Upper lobe of left lung (tissue), 6 donors: ENCODE results near the gene RFTN1. TPM values are rescaled to one million over a fixed set of nuclear protein-coding genes. Genes with fewer than 3 reads are reported as not detected.

Experiments
- ATAC-seq, 2 donors: fragments of 200-7000 bp; cut with Tn5 transposase; one replicate each; pipeline ENCODE4 v1.9.1; 2022; ENCODE audit warnings: mild to moderate bottlenecking in 2 of 2, moderate library complexity in 2 of 2; ENCODE audit not compliant: low FRiP score in 2 of 2
- DNase-seq, 2 donors: peaks; one replicate each; pipeline ENCODE4 v3.0.0-alpha.2; 2019 to 2020
- H3K27ac ChIP-seq, 4 donors: fragments of 200-600 bp; sonication (generic); one replicate each; pipeline ENCODE4 v1.5.1; 2016 to 2019
- H3K27me3 ChIP-seq, 4 donors: fragments of 200-600 bp; sonication (generic); one replicate each; pipeline ENCODE4 v1.5.1; 2017 to 2019
- H3K36me3 ChIP-seq, 4 donors: fragments of 200-600 bp; sonication (generic); one replicate each; pipeline ENCODE4 v1.5.1; 2016 to 2019
- H3K4me1 ChIP-seq, 4 donors: fragments of 200-600 bp; sonication (generic); one replicate each; pipeline ENCODE4 v1.5.1; 2018 to 2019
- H3K4me3 ChIP-seq, 4 donors: fragments of 200-600 bp; sonication (generic); one replicate each; pipeline ENCODE4 v1.5.1; 2017 to 2019; ENCODE audit warnings: mild to moderate bottlenecking in 2 of 4, moderate library complexity in 1 of 4
- H3K9me3 ChIP-seq, 4 donors: fragments of 200-600 bp; sonication (generic); one replicate each; pipeline ENCODE4 v1.5.1; 2018 to 2019
- EP300 ChIP-seq, 4 donors: sonication (generic); formaldehyde crosslinking; IDR thresholded peaks; one replicate each; pipeline ENCODE4 v1.5.1; 2017; ENCODE audit warnings: antibody characterized with exemption in 4 of 4, control low read depth in 2 of 4
- POLR2A ChIP-seq, 4 donors: fragments of 450-650 bp; IDR thresholded peaks; one replicate each; pipeline ENCODE4 v1.5.1; 2016 to 2017; ENCODE audit warnings: antibody characterized with exemption in 4 of 4, mild to moderate bottlenecking in 2 of 4
- POLR2AphosphoS5 ChIP-seq, 2 donors: sonication (generic); formaldehyde crosslinking; IDR thresholded peaks; one replicate each; pipeline ENCODE4 v1.5.1; 2017; ENCODE audit warnings: antibody characterized with exemption in 2 of 2
- WGBS, 2 donors: methylation state at CpG; one replicate each; pipeline ENCODE4 v1.1.5; 2017 to 2018; 5-methylcytosine and 5-hydroxymethylcytosine counted together
- total RNA-seq, 6 donors: library from RNA; depleted of rRNA in 4 of 6; stranded (reverse); fragments of >200 nt in 4 of 6; gene quantifications; one replicate each; pipeline versions ENCODE4 v1.1.0 to v1.2.1, GENCODE V29; 2016 to 2021
- TF ChIP-seq, protein P1 (sequence below), 6 experiments: fragments of 450-650 bp in 4 of 6; fragments of 200-600 bp in 2 of 6; sonication (generic) in 2 of 6; IDR thresholded peaks; one replicate each; pipeline ENCODE4 v1.5.1; 2016 to 2019; ENCODE audit warnings: antibody characterized with exemption in 6 of 6
- donor health status: DM: no; HTN: no; CAD: no; lungs with moderate emphysema.
- donor health status: DM: no; HTN: yes; CAD: no; lungs with severe emphysema.

The RFTN1 gene
- total RNA-seq, 6 donors from 2014 or later: 62.1 to 121 (median 76.1) TPM

DNA sequence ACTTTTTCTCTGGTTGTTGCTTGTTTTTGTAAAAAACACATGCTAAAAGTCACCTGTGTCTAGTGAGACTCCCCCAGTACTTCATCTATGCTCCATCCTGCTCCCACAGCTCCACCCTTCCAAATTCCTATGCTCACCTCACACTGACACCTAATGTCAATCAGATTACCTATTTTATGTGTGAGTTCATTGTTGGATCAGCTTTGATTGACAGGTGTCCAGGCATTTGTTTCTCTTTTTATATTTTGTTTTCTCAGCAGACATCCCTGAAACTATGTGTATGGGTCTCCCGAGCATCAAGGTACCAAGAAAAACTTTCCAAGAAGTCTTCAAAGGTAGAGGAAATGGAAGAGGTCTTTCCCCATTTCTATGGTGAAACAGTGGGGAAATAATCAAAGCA lies 13.4 kb downstream of the RFTN1 start:
- Histone ChIP-seq H3K36me3 (peaks cover 0 to 6% (median 0%) of the 10 kb centered on the region in 4 donors), H3K4me1 (peaks cover 7 to 32% (median 16%) of the 10 kb centered on the region in 4 donors), H3K4me3 (no peak overlapping the region), H3K27me3 (no peaks in the 10 kb centered on the region), H3K9me3 (no peaks in the 10 kb centered on the region), H3K27ac (no peak overlapping the region)
- DNase-seq (no peak), ATAC-seq (no peak)
- WGBS, 2 donors: 92 to 97% methylated on average over 1 of the region's 1 CpG
- no peak for TF ChIP-seq EP300 (IDR thresholded peaks at IDR 0.05)
- TF ChIP-seq, protein P1, sequence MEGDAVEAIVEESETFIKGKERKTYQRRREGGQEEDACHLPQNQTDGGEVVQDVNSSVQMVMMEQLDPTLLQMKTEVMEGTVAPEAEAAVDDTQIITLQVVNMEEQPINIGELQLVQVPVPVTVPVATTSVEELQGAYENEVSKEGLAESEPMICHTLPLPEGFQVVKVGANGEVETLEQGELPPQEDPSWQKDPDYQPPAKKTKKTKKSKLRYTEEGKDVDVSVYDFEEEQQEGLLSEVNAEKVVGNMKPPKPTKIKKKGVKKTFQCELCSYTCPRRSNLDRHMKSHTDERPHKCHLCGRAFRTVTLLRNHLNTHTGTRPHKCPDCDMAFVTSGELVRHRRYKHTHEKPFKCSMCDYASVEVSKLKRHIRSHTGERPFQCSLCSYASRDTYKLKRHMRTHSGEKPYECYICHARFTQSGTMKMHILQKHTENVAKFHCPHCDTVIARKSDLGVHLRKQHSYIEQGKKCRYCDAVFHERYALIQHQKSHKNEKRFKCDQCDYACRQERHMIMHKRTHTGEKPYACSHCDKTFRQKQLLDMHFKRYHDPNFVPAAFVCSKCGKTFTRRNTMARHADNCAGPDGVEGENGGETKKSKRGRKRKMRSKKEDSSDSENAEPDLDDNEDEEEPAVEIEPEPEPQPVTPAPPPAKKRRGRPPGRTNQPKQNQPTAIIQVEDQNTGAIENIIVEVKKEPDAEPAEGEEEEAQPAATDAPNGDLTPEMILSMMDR (IDR thresholded peaks at IDR 0.05): no peak
- no peak for TF ChIP-seq POLR2A (IDR thresholded peaks at IDR 0.05)
- no peak for TF ChIP-seq POLR2AphosphoS5 (IDR thresholded peaks at IDR 0.05)

DNA sequence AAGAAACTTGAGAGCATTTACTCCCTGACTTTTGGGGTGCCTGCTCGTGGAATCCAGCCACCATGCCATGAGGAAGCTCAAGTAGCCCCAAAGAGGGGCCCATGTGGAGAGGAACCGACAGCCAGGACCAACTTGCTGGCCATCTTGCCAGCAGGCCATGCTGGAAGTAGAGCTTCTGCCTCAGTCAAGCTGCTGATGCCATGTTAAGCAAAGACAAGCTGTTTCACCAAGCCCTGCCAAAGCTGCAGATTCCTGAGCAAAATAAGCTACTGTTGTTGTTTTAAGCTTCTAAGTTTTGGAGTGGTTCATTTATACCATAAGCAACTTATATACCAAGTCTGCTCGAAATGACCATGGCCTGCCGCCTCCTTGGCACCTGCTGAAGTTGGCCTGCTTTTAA lies 14.1 kb downstream of the RFTN1 start:
- TF ChIP-seq, protein P1 (IDR thresholded peaks at IDR 0.05): no peak
- TF ChIP-seq EP300 (IDR thresholded peaks at IDR 0.05) (no peak), POLR2AphosphoS5 (IDR thresholded peaks at IDR 0.05) (no peak), POLR2A (IDR thresholded peaks at IDR 0.05) (no peak)
- DNase-seq (no peak), ATAC-seq (no peak)
- Histone ChIP-seq H3K27me3 (no peaks in the 10 kb centered on the region), H3K36me3 (peaks cover 0 to 6% (median 0%) of the 10 kb centered on the region in 4 donors), H3K4me1 (peaks cover 8 to 34% (median 18%) of the 10 kb centered on the region in 4 donors), H3K4me3 (no peak overlapping the region), H3K27ac (no peak overlapping the region), H3K9me3 (no peaks in the 10 kb centered on the region)
- WGBS, 2 donors: 95 to 96% methylated on average over 3 to 4 of the region's 4 CpGs

DNA sequence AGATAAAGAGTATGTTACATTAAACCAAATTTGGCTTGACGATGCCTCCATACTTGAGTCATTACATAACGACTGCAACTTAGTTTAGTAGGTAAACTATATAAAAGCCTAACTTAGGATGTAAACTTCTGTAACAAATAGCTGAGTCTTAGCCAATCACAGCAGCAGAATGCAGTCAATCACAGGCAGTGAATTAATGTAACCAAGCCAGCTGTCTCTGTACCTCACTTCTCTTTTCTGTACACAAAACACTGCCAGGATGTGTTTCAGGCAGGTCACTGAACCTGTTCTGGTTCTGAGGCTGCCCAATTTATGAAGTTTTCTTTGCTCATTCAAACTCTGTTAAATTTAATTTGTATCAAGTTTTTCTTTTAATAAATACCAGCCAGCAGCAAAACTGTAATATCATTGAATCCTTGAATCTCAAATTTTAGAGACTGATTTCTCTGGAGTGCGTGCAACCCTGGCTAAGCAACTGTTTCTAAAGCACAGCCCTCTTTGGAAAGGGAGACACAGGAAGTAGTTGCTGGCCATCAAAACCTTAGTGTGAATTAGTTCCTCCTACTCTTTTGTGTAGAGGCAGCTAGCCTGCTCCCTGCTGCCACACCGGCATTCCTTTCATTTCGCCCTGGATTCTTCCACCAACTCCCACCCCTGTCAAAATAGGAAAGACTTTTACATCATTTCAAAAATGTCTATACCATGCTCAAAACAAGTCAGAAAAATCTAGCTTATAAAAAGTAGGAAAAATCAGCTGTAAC lies 15.2 kb downstream of the RFTN1 start:
- WGBS, 2 donors: 63 to 65% methylated on average over 5 of the region's 5 CpGs
- TF ChIP-seq, protein P1 (IDR thresholded peaks at IDR 0.05): no peak
- TF ChIP-seq EP300 (IDR thresholded peaks at IDR 0.05) (no peak), POLR2AphosphoS5 (IDR thresholded peaks at IDR 0.05) (no peak)
- H3K27ac ChIP-seq: no peak overlapping the region
- DNase-seq (no peak), ATAC-seq (no peak)
- H3K36me3 ChIP-seq: peaks cover 0 to 6% (median 0%) of the 10 kb centered on the region in 4 donors
- H3K4me1 ChIP-seq: peaks cover 10 to 35% (median 19%) of the 10 kb centered on the region in 4 donors
- H3K4me3 ChIP-seq: no peak overlapping the region
- no peaks in the 10 kb centered on the region for H3K27me3 ChIP-seq
- no peaks in the 10 kb centered on the region for H3K9me3 ChIP-seq

DNA sequence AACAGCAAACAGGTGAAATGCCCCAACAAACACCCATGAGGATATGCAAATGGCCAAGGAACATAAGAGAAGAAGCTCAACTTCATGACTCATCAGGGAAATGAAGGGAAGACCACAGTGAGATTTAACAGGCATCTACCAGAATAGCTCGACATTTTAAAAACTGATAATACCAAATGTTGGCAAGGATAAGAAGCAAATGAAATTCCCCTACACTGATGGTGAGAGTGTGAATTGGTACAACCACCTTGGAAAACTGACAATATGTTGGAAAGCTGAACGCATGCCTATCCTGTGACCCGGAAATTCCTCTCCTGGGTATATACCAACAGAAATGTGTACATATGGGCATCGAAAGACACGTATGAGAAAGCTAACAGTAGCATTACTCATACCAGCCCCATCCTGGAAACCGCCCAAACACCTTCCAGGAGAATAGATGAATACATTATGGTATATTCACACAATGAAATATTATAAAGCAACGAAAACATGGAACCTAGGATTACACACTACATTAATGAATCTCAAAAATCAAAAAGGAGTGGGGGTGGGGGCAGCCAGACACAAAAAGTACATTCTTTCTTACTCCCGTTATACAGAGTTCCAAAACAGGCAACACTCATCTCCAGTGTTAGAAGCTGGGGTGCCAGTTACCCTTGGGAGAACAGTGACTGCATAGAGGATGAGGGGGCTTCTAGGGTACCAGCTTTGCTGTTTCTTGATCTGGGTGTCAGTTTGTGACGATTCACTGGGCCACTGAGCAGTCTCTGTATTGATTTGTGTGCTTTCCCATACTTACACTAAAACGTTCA lies 16.9 kb downstream of the RFTN1 start:
- no peaks in the 10 kb centered on the region for H3K27me3 ChIP-seq
- ATAC-seq (no peak), DNase-seq (no peak)
- TF ChIP-seq EP300 (IDR thresholded peaks at IDR 0.05): no peak
- TF ChIP-seq POLR2A (IDR thresholded peaks at IDR 0.05): no peak
- TF ChIP-seq, protein P1 (IDR thresholded peaks at IDR 0.05): no peak
- TF ChIP-seq POLR2AphosphoS5 (IDR thresholded peaks at IDR 0.05): no peak
- peaks cover 10 to 32% (median 19%) of the 10 kb centered on the region in 4 donors for H3K4me1 ChIP-seq
- H3K36me3 ChIP-seq: peaks cover 0 to 16% (median 6%) of the 10 kb centered on the region in 4 donors
- H3K4me3 ChIP-seq: no peak overlapping the region
- no peak overlapping the region for H3K27ac ChIP-seq
- 89 to 91% methylated on average over 10 of the region's 10 CpGs for WGBS, 2 donors
- no peaks in the 10 kb centered on the region for H3K9me3 ChIP-seq
